CD14-positive monocyte (primary cell): ENCODE results near the gene CCDC33. TPM values are rescaled to one million over a fixed set of nuclear protein-coding genes. Genes with fewer than 3 reads are reported as not detected.

Experiments
- DNase-seq, 3 donors: peaks; one replicate each; pipeline ENCODE4 v3.0.0-alpha.2; 2011 to 2022
- H2AFZ ChIP-seq: 2 replicates; pipeline ENCODE4 v1.6.0; 2012; ENCODE audit warnings: mild to moderate bottlenecking, low read depth, low read length, inconsistent platforms; ENCODE audit not compliant: insufficient read depth, poor library complexity, severe bottlenecking
- H3K27ac ChIP-seq, 2 donors: 1 replicate in 1 of 2; 2 replicates in 1 of 2; pipeline ENCODE4 v1.5.1; 2012 to 2013; ENCODE audit warnings: low read length in 2 of 2, control low read depth in 1 of 2, inconsistent platforms in 1 of 2, low read depth in 1 of 2, mild to moderate bottlenecking in 1 of 2
- H3K27me3 ChIP-seq, 2 donors: one replicate each; pipeline versions ENCODE4 v1.6.0 to v1.6.1; 2011 to 2013; ENCODE audit warnings: low read length in 2 of 2; ENCODE audit not compliant: control insufficient read depth in 2 of 2, insufficient read depth in 2 of 2
- H3K36me3 ChIP-seq, 2 donors: replicated peaks in 1 of 2; 1 replicate in 1 of 2; 2 replicates in 1 of 2; pipeline versions ENCODE4 v1.5.1 to v1.6.1; 2012 to 2013; ENCODE audit warnings: low read length in 2 of 2, control low read depth in 1 of 2, inconsistent platforms in 1 of 2, mild to moderate bottlenecking in 1 of 2; ENCODE audit not compliant: insufficient read depth in 2 of 2, control insufficient read depth in 1 of 2
- H3K4me1 ChIP-seq, 2 donors: 1 replicate in 1 of 2; 2 replicates in 1 of 2; pipeline versions ENCODE4 v1.5.1 to v1.6.1; 2012 to 2013; ENCODE audit warnings: low read length in 2 of 2, control low read depth in 1 of 2, inconsistent platforms in 1 of 2, mild to moderate bottlenecking in 1 of 2, moderate library complexity in 1 of 2; ENCODE audit not compliant: insufficient read depth in 2 of 2, control insufficient read depth in 1 of 2
- H3K4me2 ChIP-seq: replicated peaks from 2 replicates; pipeline ENCODE3; 2012; ENCODE audit warnings: low read length, moderate library complexity, mild to moderate bottlenecking; ENCODE audit not compliant: poor library complexity, severe bottlenecking; ENCODE audit errors: extremely low read depth
- H3K4me3 ChIP-seq, 3 experiments: fragments of 200-600 bp in 1 of 3; sonication (generic) in 1 of 3; replicated peaks in 1 of 3; 1 replicate in 2 of 3; 2 replicates in 1 of 3; pipeline ENCODE4 v1.5.1; 2011 to 2013; ENCODE audit warnings: low read length in 3 of 3, mild to moderate bottlenecking in 3 of 3, control low read depth in 2 of 3, low read depth in 2 of 3, inconsistent platforms in 1 of 3, moderate library complexity in 1 of 3
- H3K79me2 ChIP-seq: 2 replicates; pipeline ENCODE4 v1.6.0; 2012; ENCODE audit warnings: mild to moderate bottlenecking, control low read depth, inconsistent platforms, low read length, moderate library complexity; ENCODE audit not compliant: insufficient read depth
- H3K9ac ChIP-seq: 2 replicates; pipeline ENCODE4 v1.6.0; 2017; ENCODE audit warnings: low read length, mild to moderate bottlenecking; ENCODE audit not compliant: insufficient read depth, poor library complexity, severe bottlenecking
- H3K9me3 ChIP-seq, 2 donors: replicated peaks in 1 of 2; 1 replicate in 1 of 2; 2 replicates in 1 of 2; pipeline versions ENCODE4 v1.5.1 to v1.6.1; 2012 to 2013; ENCODE audit warnings: low read length in 2 of 2, control low read depth in 1 of 2; ENCODE audit not compliant: control insufficient read depth in 1 of 2, insufficient read depth in 1 of 2
- H4K20me1 ChIP-seq: 2 replicates; pipeline ENCODE4 v1.6.0; 2012; ENCODE audit warnings: mild to moderate bottlenecking, low read length, control low read depth, moderate library complexity; ENCODE audit not compliant: insufficient read depth
- H3K27ac Mint-ChIP-seq, 7 donors: one replicate each; pipeline ENCODE4 v1.8.0; 2020; ENCODE audit warnings: mild to moderate bottlenecking in 7 of 7, mixed read lengths in 7 of 7, moderate library complexity in 6 of 7, inconsistent platforms in 2 of 7
- H3K27me3 Mint-ChIP-seq, 3 donors: one replicate each; pipeline ENCODE4 v1.8.0; 2021 to 2022; ENCODE audit warnings: low read depth in 3 of 3, mild to moderate bottlenecking in 3 of 3, mixed read lengths in 3 of 3, moderate library complexity in 3 of 3, inconsistent platforms in 1 of 3
- H3K36me3 Mint-ChIP-seq, 2 donors: one replicate each; pipeline ENCODE4 v1.8.0; 2020; ENCODE audit warnings: mixed read lengths in 2 of 2, inconsistent platforms in 1 of 2, mild to moderate bottlenecking in 1 of 2
- H3K4me1 Mint-ChIP-seq: one replicate; pipeline ENCODE4 v1.8.0; 2020; ENCODE audit warnings: mild to moderate bottlenecking, mixed read lengths
- H3K4me3 Mint-ChIP-seq, 2 donors: one replicate each; pipeline ENCODE4 v1.8.0; 2020; ENCODE audit warnings: mild to moderate bottlenecking in 2 of 2, mixed read lengths in 2 of 2, moderate library complexity in 1 of 2
- H3K9me3 Mint-ChIP-seq, 7 donors: one replicate each; pipeline ENCODE4 v1.8.0; 2020 to 2022; ENCODE audit warnings: mixed read lengths in 7 of 7, mild to moderate bottlenecking in 6 of 7, moderate library complexity in 6 of 7, inconsistent platforms in 2 of 7
- CTCF ChIP-seq: fragments of 200-600 bp; IDR thresholded peaks from one replicate; pipeline ENCODE4 v1.8.0; 2022; ENCODE audit warnings: antibody characterized with exemption, mild to moderate bottlenecking
- WGBS: methylation state at CpG from one replicate; pipeline ENCODE4 v1.1.5; 2013; ENCODE audit warnings: missing lambda C conversion rate; ENCODE audit not compliant: insufficient coverage; 5-methylcytosine and 5-hydroxymethylcytosine counted together
- intact Hi-C, 2 donors: fragments of 100-400 bp; cut with micrococcal nuclease; formaldehyde crosslinking; loops; one replicate each; pipeline versions ENCODE4 v1.15.0 to v1.15.1; 2023
- polyA plus RNA-seq, 3 donors: library from polyadenylated mRNA; depleted of rRNA in 1 of 3; unstranded in 2 of 3; stranded (reverse) in 1 of 3; fragments of 300-500 nt in 2 of 3; fragments of >200 nt in 1 of 3; fragmentation: Illumina TruSeq in 2 of 3; gene quantifications; 1 replicate in 2 of 3; 2 replicates in 1 of 3; pipeline ENCODE4 v1.2.3, GENCODE V29; 2012 to 2021

The CCDC33 gene
- polyA plus RNA-seq, 3 donors, result not detected

GRCh38 chr15:74301583-74302361 lies 65.6 kb downstream of the CCDC33 start:
- H3K36me3 ChIP-seq, result no peaks in the 10 kb centered on the region
- Mint-ChIP-seq H3K27ac (no peak overlapping the region), H3K4me3 (no peak overlapping the region), H3K9me3 (no peaks in the 10 kb centered on the region), H3K36me3 (no peaks in the 10 kb centered on the region), H3K27me3 (peaks cover 14 to 35% (median 24%) of the 10 kb centered on the region in 3 donors), H3K4me1 (no peaks in the 10 kb centered on the region)
- H3K4me1 ChIP-seq, result no peaks in the 10 kb centered on the region
- DNase-seq, result no peak
- no peak overlapping the region for H3K4me3 ChIP-seq
- WGBS, result 77% methylated on average over 3 of the region's 7 CpGs
- no peaks in the 10 kb centered on the region for H3K9me3 ChIP-seq
- H3K9ac ChIP-seq, result no peak overlapping the region
- no peak overlapping the region for H3K4me2 ChIP-seq
- H4K20me1 ChIP-seq, result no peaks in the 10 kb centered on the region
- no peaks in the 10 kb centered on the region for H3K79me2 ChIP-seq
- no peaks in the 10 kb centered on the region for H3K27me3 ChIP-seq
- H2AFZ ChIP-seq, result no peak overlapping the region
- intact Hi-C loops, result no loop called here
- no peak overlapping the region for H3K27ac ChIP-seq
- no peak for TF ChIP-seq CTCF

- H3K9me3 ChIP-seq, result no peaks in the 10 kb centered on the region
- no peaks in the 10 kb centered on the region for H3K36me3 ChIP-seq
- no peaks in the 10 kb centered on the region for H3K4me1 Mint-ChIP-seq
- no peaks in the 10 kb centered on the region for H3K4me1 ChIP-seq
- no peak overlapping the region for H3K4me2 ChIP-seq
- H3K27me3 ChIP-seq, result no peaks in the 10 kb centered on the region
- no peak overlapping the region for H3K4me3 ChIP-seq
- H3K4me3 Mint-ChIP-seq, result no peak overlapping the region
- DNase-seq, result no peak
- peak; percentile 17 for TF ChIP-seq CTCF
- peaks cover 14 to 36% (median 23%) of the 10 kb centered on the region in 3 donors for H3K27me3 Mint-ChIP-seq
- no peak overlapping the region for H2AFZ ChIP-seq
- H3K27ac ChIP-seq, result no peak overlapping the region
- H3K9me3 Mint-ChIP-seq, result no peaks in the 10 kb centered on the region
- H4K20me1 ChIP-seq, result no peaks in the 10 kb centered on the region
- H3K27ac Mint-ChIP-seq, result no peak overlapping the region
- H3K36me3 Mint-ChIP-seq, result no peaks in the 10 kb centered on the region
- intact Hi-C loops, result no loop called here
- no peaks in the 10 kb centered on the region for H3K79me2 ChIP-seq
- H3K9ac ChIP-seq, result no peak overlapping the region
- 14% methylated on average over 5 of the region's 7 CpGs for WGBS
Measured at GRCh38 chr15:74302821-74303359, 66.8 kb downstream of the CCDC33 start.
